Measurements from ENCODE around the gene RPL10.

Gene RPL10

DNA sequence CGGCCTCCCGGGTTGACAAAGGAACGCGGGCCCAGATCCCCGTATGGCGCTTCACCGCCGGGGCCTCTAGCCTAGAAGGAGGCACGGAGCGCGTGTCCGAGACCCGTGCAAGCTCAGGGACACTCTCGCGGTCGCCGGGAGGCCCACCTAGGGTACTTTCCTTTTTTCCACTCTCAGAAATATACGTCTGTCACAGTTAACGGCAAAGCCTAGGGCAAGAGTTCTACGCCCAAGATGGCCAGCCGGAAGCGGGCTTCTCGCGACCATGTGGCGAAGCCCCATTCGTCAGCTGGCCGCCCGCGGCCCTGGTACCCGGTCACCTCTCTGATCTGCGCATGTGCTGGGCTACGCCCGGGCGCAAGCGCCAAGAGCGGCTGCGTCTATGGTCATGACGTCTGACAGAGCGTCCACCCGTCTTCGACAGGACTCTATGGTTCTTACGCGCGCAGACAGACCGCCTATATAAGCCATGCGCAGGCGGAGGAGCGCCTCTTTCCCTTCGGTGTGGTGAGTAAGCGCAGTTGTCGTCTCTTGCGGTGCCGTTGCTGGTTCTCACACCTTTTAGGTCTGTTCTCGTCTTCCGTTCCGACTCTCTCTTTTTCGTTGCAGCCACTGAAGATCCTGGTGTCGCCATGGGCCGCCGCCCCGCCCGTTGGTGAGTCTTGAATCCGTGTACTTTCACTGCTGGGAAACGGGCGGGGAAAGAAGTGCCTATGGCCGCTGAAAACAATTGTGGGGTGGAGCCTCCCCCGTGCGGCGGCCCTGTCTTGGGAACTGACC is at the start of gene RPL10:
TSS of gene RPL10 (plus strand) at position 490 of the 780 bp plus-strand sequence. CDS start at position 633, 143 bp downstream.
- in situ Hi-C loops (cut with MboI; ENCODE audit: low pct_unique_long_range_greater_than_20kb, low sequenced_read_pairs) = no loop called here
- peak; percentile 97 for DNase-seq

DNA sequence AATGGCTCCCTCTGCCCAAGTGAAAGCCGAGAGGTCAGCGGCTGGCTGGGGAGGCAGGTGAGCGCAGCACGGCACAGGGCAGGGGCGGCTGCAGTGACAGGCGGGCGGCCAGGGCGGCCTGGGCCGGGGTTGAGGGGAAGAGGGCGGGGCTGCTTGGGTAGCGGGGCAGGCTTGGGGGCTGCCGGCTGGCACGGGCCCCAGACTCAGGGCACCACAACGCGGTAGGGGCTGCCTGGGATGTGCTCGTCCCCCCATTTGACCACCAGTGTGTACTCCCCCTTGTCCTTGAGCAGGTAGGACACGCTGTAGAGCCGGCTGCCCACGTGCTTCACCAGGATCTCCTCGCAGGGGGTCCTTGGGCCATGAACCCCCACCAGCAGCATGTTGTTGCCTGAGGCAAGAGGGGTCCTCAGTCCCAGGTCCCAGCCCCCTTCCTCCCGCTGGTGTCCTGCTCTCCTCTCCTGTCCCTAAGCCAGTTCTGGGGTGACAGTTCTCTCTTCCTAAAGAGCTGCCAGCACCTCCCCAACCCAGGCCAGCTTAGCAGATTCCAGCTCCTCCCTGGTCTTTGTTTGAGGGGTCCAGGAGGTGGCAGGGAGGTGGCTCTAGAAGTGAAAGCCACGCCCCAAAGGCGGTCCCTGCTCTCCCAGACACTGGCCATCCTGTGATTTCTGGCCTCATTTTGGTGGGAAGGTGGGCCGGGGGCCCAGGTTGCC is 49.4 kb upstream of the RPL10 start:
- in situ Hi-C loops (cut with MboI; ENCODE audit: low pct_unique_long_range_greater_than_20kb, low sequenced_read_pairs) = no loop called here
- DNase-seq = no peak

DNA sequence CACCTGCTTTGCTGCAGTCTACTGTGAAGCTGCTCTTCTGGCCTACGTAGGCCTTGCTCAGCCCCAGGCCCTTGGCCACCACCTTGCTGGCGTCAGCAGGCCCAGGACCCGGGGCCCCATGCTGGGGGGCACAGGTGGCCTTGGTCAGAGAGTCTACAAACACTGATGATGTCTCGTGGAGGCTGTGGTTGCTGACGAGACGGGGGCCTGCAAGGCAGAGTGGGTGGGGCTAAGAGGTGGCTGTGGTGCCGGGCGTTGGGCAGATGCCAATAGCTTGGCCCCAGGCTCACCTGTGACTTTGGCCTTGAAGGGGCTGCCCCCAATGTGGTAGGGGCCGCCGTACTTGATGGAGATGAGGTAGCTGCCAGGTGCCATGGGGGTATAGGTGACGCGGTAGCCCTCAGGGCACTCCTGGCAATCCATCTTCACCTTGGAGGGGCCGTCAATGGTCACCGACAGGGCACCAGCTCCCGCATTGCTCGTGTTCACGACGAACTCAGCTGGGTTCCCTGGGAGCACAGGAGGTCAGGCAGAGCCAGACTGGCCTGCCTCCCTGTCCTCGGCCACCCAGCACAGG is 48.7 kb upstream of the RPL10 start:
- in situ Hi-C loops (cut with MboI; ENCODE audit: low pct_unique_long_range_greater_than_20kb, low sequenced_read_pairs) = no loop called here
- DNase-seq = no peak

DNA sequence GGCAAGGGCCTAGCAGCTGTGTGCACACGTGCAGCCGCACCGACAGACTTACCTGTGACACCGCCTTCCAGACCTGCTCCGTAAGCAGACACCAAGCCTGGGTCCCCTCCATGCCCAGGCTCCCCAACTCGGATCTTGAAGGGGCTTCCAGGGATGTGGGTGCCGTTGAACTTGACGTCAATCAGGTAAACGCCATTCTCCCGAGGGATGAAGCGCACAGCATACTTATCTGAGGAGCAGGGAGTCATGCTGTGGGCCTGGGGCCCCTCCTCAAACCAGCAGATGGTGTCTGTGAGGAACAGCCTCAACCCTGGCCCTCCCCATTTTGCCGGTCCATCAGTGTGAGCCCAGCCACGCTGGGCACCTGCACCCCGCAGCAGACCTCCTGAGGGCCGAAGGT is 48.2 kb upstream of the RPL10 start:
- in situ Hi-C loops (cut with MboI; ENCODE audit: low pct_unique_long_range_greater_than_20kb, low sequenced_read_pairs) = no loop called here

DNA sequence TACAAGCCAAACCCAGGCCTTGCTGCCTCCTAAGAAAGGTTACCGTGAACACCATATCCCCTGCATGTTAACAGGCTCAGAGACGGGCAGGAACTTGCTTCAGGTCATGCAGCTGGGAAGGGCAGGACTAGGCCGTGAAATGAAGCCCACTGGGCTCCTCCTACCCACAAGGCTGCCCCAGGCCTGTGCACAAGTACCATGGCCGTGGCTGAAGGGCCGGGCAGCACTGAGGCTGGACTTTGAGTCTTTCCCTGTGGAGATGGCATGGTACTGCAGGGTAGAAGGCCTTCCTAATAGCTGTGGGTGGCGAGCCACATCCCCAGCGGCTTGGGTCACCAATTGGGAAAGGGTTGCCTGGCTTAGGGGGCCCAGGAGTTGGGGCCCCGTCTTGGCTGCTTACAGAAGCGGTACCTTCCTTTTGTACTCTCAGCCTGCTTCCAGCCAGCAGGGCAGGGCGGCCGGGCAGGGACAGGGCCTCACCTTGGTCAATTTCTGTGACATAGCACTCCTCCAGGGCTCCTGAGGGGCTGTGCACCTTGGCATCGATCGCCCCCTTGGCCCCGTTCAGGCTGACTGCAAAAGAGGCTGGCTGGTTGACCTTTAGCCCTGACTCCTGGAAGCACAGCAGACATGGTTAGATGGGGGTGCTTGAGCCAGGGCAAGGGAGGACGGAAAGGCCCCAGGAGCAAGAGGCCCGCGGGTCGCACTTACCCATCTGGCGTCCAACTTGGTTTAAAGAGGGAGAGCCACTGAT is 47.6 kb upstream of the RPL10 start:
- no peak for DNase-seq
- in situ Hi-C loops (cut with MboI; ENCODE audit: low pct_unique_long_range_greater_than_20kb, low sequenced_read_pairs) = no loop called here

More for the DNA sequence above, 48.2 kb upstream of the RPL10 start:
- no peak for DNase-seq

DNA sequence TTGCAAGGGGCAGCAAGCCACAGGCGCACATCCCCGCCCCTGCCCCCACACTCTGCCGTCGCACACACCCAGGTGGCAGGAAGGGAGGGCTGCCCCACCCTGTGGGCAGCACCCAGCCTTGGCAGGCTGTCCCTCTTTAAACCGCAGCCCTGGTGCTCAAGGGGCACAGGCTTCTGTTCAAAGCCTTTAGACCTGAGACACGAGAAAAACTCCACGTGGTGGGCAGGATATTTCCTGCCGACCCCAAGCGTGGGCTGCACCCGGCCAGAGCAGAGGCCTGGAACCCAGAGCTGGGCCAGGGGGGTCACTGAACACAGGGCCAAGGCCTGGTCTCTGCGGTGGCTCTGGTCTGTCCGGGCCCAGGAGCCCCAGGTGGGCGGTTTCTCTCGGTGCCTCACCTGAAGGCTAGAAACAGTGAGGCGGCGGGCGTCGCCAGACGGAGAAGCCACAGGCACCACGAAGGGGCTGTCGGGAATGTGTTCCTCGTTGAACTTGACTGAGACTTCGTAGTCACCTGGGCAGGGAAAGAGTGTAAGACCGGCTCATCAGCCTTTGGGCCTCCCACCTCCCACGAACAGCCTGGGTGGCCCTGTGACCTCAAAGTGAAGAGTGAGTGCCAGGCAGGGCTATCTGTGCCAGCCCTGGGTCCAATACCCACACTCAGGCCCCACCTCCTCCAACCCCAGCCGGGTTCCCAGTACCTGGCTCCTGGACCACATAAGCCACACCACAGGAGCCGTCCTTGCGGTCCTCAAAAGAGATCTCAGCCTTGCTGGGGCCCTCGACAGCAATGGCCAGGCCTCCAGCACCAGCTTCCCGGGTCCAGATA is 46.8 kb upstream of the RPL10 start:
- in situ Hi-C loops (cut with MboI; ENCODE audit: low pct_unique_long_range_greater_than_20kb, low sequenced_read_pairs) = no loop called here
- DNase-seq = no peak

DNA sequence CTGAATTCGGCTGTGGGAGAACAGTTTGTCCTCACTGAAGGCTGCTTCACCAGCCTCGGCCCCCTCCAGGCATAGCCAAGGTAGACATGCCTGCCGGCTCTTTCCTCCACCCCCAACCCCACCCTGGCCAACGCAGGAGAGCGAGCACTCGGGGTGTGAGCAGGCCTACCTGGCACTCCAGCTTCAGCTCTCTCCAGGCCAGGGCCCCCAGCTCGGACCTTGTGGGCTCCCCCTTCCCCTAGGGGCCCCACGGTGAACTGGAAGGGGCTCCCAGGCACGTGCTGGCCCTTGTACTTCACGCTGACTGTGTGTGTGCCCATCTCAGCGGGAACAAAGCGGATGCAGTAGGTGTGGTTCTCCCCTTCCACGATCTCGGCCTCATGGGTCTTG is 46.2 kb upstream of the RPL10 start:
- in situ Hi-C loops (cut with MboI; ENCODE audit: low pct_unique_long_range_greater_than_20kb, low sequenced_read_pairs) = no loop called here
- DNase-seq = no peak

DNA sequence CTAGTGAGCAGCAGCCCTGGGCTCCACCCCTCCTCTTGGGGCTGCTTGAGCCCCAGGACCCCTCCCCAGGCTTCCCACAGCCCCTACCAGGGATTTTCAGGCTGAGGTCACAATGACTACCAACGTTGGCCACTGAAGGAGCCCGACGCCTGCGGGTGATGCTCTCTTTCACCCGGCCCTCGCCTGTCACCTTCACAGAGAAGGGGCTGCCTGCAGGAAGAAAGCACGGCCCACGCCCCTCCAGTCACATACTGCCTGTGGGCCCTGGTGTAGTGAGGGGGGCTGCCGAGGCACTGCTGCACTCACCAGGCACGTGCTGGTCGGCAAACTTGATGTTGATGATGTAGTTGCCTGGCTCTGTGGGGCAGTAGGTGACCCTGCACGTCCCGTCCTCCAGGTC is 45.7 kb upstream of the RPL10 start:
- DNase-seq = no peak

DNA sequence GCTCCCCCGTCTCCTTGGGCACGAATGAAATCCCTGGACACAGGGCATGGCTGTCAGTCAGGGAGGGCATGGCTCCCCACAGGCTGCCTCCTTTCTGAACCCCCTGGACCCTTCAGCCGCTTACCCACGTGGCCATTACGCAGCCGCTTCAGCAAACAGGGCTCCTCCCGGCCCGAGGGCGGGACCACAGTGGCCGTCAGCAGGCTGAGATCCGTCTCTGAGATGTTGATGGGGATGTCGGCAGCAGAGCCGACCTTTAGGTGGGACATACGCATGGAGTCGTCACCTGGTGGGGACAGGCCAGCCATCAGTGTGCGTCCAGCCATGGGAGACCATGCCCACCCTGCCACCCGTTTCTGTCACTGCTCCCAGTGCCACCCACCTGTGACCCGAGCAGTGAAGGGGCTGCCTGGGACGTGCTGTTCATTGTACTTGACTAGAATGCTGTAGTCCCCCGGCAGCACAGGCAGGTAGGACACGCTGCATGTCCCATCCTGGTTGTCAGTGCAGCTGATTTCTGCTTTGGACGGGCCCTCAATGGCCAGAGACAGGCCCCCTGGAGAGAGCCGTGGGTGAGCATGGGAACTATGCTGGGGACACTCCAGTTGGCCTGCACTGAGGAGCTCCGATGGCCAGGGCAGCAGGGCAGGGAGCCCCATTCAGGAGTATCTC is 44.9 kb upstream of the RPL10 start:
- in situ Hi-C loops (cut with MboI; ENCODE audit: low pct_unique_long_range_greater_than_20kb, low sequenced_read_pairs) = no loop called here
- no peak for DNase-seq

More for the DNA sequence above, 45.7 kb upstream of the RPL10 start:
- in situ Hi-C loops (cut with MboI; ENCODE audit: low pct_unique_long_range_greater_than_20kb, low sequenced_read_pairs) = no loop called here

DNA sequence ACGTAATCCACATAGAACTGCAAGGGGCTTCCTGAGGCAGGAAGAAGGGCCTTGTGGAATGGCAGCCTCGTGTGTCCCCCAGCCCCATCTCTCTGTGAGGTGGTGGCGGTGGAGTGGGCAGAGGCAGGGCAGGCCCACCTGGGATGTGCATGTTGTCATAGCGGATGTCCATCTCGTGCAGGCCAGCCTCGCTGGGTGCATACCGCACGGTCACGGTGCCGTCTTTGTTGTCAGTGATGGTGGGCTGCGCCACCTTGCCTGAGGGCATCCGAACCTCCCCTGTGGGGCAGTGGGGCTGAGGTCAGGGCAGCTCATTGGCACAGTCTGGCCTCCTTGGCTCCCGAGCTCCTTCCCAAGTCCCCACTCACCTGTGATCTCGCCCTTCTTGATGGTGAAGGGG is 44.2 kb upstream of the RPL10 start:
- DNase-seq = no peak
- in situ Hi-C loops (cut with MboI; ENCODE audit: low pct_unique_long_range_greater_than_20kb, low sequenced_read_pairs) = no loop called here

DNA sequence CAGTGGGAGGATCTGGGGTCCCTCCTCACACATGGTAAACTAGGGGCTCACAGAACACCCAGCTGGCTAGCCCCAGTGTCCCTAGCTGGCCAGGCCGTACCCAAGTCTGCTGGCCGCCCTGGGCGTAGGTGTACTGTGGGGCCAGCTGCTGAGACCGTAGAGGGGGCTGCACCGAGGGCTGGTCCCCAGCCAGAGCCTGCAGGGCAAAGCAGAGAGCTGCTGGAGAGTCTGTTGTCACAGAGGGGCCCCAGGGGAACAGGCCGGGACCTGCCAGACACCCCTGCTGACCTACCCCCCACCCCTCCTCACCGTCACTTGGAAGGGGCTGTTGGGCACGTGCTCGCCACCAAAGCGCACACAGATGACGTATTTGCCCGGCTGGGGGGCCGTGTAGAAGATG is 43.7 kb upstream of the RPL10 start:
- in situ Hi-C loops (cut with MboI; ENCODE audit: low pct_unique_long_range_greater_than_20kb, low sequenced_read_pairs) = no loop called here

DNA sequence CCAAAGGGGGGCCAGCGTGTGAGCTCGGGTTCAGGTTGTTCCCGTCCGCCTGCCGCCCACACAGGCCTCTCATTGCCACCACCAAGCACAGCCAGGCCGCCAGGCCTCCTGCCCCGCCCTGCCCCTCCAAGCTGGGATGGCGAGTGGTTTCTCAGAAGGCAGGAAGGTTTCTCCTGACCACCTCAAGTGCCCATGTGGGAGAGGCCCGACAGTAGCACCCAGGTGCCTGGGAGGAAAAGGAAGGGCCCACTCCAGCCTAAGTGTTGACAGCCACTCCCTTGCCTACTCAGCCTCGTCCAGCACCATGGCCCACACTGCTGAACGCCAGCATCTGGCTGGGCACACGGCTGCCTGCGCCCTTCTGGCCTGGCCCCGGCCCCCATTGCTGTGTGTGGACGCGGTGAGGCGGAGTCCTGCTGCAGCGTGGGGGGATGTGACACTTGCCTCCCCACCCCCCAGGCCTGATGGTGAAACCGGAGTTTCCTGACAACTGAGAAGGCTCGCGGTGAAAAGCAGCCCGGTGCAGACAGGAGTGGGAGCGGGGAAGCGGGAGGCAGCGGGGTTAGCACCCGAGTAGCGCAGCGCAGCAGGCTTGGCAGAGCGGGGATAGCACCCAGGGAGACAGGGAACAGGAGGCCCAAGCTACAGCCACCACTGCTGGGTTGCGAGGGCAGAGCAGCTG is 42.9 kb upstream of the RPL10 start:
- in situ Hi-C loops (cut with MboI; ENCODE audit: low pct_unique_long_range_greater_than_20kb, low sequenced_read_pairs) = no loop called here
- DNase-seq = no peak

More for the DNA sequence above, 43.7 kb upstream of the RPL10 start:
- no peak for DNase-seq

DNA sequence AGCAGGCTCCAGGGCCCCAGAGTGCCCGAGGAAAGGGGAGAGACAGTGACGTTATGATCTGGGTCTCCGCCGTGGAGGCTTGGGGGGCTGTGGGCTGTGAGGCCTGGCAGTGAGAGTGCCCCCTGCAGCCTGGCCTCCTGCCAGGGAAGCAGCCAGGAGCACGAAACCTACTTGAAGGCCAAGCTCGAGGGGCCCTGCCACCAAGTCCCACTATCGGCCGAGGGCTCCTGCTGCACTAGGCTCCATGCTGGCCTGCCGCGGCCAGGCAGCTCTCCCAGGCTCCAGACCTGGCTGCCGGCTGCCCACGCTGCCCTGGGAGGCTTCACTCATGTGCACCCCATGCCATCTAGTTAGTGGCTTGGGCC is 42.4 kb upstream of the RPL10 start:
- in situ Hi-C loops (cut with MboI; ENCODE audit: low pct_unique_long_range_greater_than_20kb, low sequenced_read_pairs) = no loop called here

DNA sequence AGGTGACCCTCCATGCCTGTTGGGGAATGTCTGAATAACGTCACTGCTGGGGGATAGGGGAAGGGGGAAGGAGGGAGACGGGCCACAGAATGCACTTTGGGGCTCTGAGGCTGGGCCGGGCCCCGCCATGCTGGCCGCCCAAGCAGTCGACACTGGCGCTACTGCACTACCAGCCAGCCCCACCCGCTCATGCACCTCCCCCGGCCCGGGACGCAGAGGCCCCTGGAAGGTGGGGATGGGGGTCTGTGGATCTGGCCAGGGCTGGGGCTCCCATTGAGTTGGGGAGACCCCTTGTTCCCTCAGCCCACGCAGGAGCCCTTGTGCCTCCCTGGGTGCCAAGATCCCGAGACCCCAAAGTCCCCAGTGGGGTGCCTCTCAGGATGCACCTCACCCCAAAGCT is 41.6 kb upstream of the RPL10 start:
- no peak for DNase-seq
- in situ Hi-C loops (cut with MboI; ENCODE audit: low pct_unique_long_range_greater_than_20kb, low sequenced_read_pairs) = no loop called here

More for the DNA sequence above, 42.4 kb upstream of the RPL10 start:
- no peak for DNase-seq

DNA sequence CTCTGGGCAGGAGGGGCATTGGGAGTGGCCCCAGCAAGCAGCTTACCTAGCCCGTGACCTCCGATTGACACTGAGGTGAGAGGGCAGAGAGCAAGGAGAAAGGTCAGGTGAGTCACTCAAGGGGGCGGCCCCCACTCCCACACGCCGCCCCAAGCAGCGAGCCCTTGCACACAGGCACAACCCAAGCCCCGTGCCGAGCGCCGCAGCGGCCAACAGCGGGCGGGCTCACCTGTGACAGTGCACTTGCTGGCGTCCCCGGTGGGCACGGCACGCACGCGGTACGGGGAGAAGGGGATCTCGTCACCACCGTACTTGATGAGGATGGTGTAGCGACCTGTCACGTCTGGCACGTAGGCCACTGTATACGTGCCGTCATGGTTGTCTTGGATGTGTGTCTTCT is 41.0 kb upstream of the RPL10 start:
- in situ Hi-C loops (cut with MboI; ENCODE audit: low pct_unique_long_range_greater_than_20kb, low sequenced_read_pairs) = no loop called here
- DNase-seq = no peak

DNA sequence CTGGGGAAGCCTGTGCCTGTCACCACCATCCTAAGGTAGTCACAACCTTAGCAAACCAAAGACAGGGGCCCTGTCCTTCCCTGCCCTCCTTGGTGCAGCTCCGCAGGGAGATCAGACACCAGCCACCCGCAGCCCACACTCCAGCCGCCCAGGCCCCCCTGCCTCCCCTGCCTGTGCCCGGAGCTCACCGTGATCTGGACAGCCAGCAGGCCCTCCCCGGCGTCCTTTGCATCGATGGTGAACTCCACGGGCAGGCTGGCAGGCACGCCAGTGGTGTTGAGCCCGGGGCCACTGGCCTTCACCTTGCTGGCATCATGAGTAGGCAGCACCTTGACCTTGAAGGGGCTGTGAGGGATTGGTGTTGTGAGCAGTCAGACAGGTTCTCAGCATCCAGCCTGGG is 40.2 kb upstream of the RPL10 start:
- DNase-seq = no peak
- in situ Hi-C loops (cut with MboI; ENCODE audit: low pct_unique_long_range_greater_than_20kb, low sequenced_read_pairs) = no loop called here

DNA sequence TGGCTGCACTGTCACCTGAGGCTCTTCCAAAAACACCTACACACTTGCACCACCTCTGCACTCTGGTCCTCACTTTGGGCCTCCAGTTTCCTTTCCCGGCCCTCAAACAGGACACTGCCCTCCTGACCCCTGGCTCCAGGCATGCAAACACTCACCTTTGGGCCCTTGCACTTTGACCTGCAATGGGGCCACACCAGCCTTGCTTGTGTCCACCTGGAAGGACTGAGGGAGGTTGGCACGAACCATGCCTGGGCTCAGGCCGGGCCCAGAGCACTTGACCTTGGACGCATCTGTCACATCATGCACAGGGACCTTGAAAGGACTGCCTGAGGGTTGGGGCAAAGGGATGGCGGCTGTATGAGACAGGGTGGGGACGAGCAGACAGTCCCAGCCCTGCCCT is 39.3 kb upstream of the RPL10 start:
- in situ Hi-C loops (cut with MboI; ENCODE audit: low pct_unique_long_range_greater_than_20kb, low sequenced_read_pairs) = no loop called here
- DNase-seq = no peak
